Spleen (tissue), 13 donors: ENCODE results near the gene UGT2A2. TPM values are rescaled to one million over a fixed set of nuclear protein-coding genes. Genes with fewer than 3 reads are reported as not detected.
"Not testable (repeated sequence)": the region's sequence is repeated elsewhere in the genome, so short reads cannot be mapped to it uniquely, and the experiment has no call there.

ENCODE experiments used
- DNase-seq: peaks from one replicate; pipeline ENCODE4 v3.0.0-alpha.2; 2020
- H3K27ac ChIP-seq, 8 donors: fragments of 200-600 bp; sonication (generic) in 7 of 8; 1 replicate in 4 of 8; 2 replicates in 4 of 8; pipeline versions ENCODE4 v1.5.0 to v1.8.0; 2016 to 2021; ENCODE audit warnings: inconsistent platforms in 4 of 8, mild to moderate bottlenecking in 4 of 8, moderate library complexity in 1 of 8
- H3K27me3 ChIP-seq, 7 donors: fragments of 200-600 bp; sonication (generic) in 6 of 7; replicated peaks in 1 of 7; 1 replicate in 4 of 7; 2 replicates in 3 of 7; pipeline versions ENCODE4 v1.5.0 to v1.8.0; 2016 to 2021; ENCODE audit warnings: inconsistent platforms in 3 of 7, mild to moderate bottlenecking in 1 of 7
- H3K36me3 ChIP-seq, 6 donors: fragments of 200-600 bp; sonication (generic) in 5 of 6; 1 replicate in 4 of 6; 2 replicates in 2 of 6; pipeline versions ENCODE4 v1.5.0 to v1.8.0; 2016 to 2021; ENCODE audit warnings: inconsistent platforms in 2 of 6
- H3K4me1 ChIP-seq, 6 donors: fragments of 200-600 bp; sonication (generic) in 5 of 6; 1 replicate in 3 of 6; 2 replicates in 3 of 6; pipeline versions ENCODE4 v1.5.0 to v1.8.0; 2016 to 2021; ENCODE audit warnings: inconsistent platforms in 3 of 6
- H3K4me3 ChIP-seq, 8 donors: fragments of 200-600 bp; sonication (generic) in 7 of 8; 1 replicate in 4 of 8; 2 replicates in 4 of 8; pipeline versions ENCODE4 v1.5.0 to v1.8.0; 2016 to 2021; ENCODE audit warnings: inconsistent platforms in 4 of 8, mild to moderate bottlenecking in 4 of 8, moderate library complexity in 2 of 8
- H3K9me3 ChIP-seq, 8 donors: fragments of 200-600 bp; sonication (generic) in 7 of 8; 1 replicate in 4 of 8; 2 replicates in 4 of 8; pipeline versions ENCODE4 v1.5.0 to v1.8.0; 2016 to 2021; ENCODE audit warnings: inconsistent platforms in 4 of 8
- POLR2A ChIP-seq, 3 donors: fragments of 450-650 bp; IDR thresholded peaks; one replicate each; pipeline ENCODE4 v1.5.1; 2017; ENCODE audit warnings: antibody characterized with exemption in 3 of 3, mild to moderate bottlenecking in 1 of 3
- POLR2AphosphoS5 ChIP-seq, 3 donors: sonication (generic); formaldehyde crosslinking; IDR thresholded peaks; one replicate each; pipeline ENCODE4 v1.5.1; 2017; ENCODE audit warnings: antibody characterized with exemption in 3 of 3
- WGBS, 5 donors: extraction: QIAGEN DNeasy Blood & Tissue Kit in 3 of 5; methylation state at CpG; one replicate each; pipeline versions ENCODE4 v1.1.5 to v1.1.7; 2013 to 2018; 5-methylcytosine and 5-hydroxymethylcytosine counted together
- intact Hi-C: fragments of 100-400 bp; cut with DNase I; formaldehyde crosslinking; loops from one replicate; pipeline ENCODE4 v1.15.0; 2023; ENCODE audit warnings: low total_unique reads
- long read RNA-seq, 2 donors: transcript quantifications; one replicate each; lab custom pipeline, GENCODE V29; 2026
- polyA plus RNA-seq, 3 donors: library from polyadenylated mRNA; stranded (reverse); fragments of 200-250 nt; gene quantifications; one replicate each; pipeline ENCODE4 v1.2.1, GENCODE V29; 2013
- total RNA-seq, 7 donors: library from RNA; depleted of rRNA in 3 of 7; stranded (reverse); fragments of >200 nt in 3 of 7; fragmentation: NEBNext Ultra II Directional in 4 of 7; extraction: Animal tissue kit (Norgen Biotek cat#: 25700) in 4 of 7; gene quantifications; one replicate each; pipeline versions ENCODE4 v1.1.0 to v1.2.1, GENCODE V29; 2016 to 2021
- TF ChIP-seq, protein P1 (sequence below), 11 experiments: fragments of 200-600 bp in 7 of 11; fragments of 450-650 bp in 4 of 11; sonication (generic) in 4 of 11; IDR thresholded peaks in 8 of 11; conservative IDR thresholded peaks in 3 of 11; 1 replicate in 7 of 11; 2 replicates in 4 of 11; pipeline versions ENCODE4 v1.4.0 to v1.8.0; 2016 to 2021; ENCODE audit warnings: antibody characterized with exemption in 11 of 11, inconsistent platforms in 4 of 11, mild to moderate bottlenecking in 1 of 11
- donor health status: healthy with polysubstance abuse.
- donor health status: DM: no; HTN: no; CAD: no; lungs with moderate emphysema.
- donor health status: DM: no; HTN: no; CAD: no.
- donor health status: Bipolar disorder and iron deficiency.
- donor health status: healthy.
- donor health status: DM: no; HTN: no; CAD: no.
- donor health status: DM: yes; HTN: yes; CAD: no.

The UGT2A2 gene
- not detected for total RNA-seq
- polyA plus RNA-seq, result not detected
- long read RNA-seq, donor 1, result 0 reads
- long read RNA-seq, donor 2, result 0 reads

DNA sequence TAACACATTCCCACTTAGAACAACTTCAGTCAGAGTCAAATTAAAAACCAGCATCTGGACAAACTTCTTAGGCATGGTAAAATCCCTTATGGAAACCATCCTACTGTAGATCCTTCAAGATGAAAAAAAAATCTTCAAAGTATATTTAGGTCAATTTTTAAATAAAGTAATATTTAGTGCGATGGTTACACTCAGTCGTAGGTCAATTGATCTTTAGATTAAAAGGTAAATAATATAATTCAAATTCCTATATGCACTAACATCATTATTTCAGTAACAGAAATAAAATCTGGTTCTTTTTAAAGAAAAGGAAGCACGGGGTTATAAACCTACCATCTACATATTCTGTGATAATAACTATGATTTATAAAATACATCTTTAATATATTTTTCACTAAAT lies at the start of gene UGT2A2:
UGT2A2 (minus strand) TSS at position 101 of the 400 bp plus-strand sequence; CDS start at position 99, 2 bp downstream.
- Histone ChIP-seq H3K4me3 (no peak within 1 kb of the TSS), H3K4me1 (no peaks in the 10 kb centered on the region), H3K27me3 (no peaks in the 10 kb centered on the region), H3K27ac (no peak within 1 kb of the TSS), H3K36me3 (no peaks in the 10 kb centered on the region), H3K9me3 (no peaks in the 10 kb centered on the region)
- no peak for DNase-seq
- intact Hi-C loops, result no loop called here
- 87 to 97% (median 92%) methylated on average over 3 of the region's 3 CpGs for WGBS, 5 donors
- TF ChIP-seq, protein P1, sequence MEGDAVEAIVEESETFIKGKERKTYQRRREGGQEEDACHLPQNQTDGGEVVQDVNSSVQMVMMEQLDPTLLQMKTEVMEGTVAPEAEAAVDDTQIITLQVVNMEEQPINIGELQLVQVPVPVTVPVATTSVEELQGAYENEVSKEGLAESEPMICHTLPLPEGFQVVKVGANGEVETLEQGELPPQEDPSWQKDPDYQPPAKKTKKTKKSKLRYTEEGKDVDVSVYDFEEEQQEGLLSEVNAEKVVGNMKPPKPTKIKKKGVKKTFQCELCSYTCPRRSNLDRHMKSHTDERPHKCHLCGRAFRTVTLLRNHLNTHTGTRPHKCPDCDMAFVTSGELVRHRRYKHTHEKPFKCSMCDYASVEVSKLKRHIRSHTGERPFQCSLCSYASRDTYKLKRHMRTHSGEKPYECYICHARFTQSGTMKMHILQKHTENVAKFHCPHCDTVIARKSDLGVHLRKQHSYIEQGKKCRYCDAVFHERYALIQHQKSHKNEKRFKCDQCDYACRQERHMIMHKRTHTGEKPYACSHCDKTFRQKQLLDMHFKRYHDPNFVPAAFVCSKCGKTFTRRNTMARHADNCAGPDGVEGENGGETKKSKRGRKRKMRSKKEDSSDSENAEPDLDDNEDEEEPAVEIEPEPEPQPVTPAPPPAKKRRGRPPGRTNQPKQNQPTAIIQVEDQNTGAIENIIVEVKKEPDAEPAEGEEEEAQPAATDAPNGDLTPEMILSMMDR (IDR thresholded peaks at IDR 0.05 in 8 of 11, conservative IDR thresholded peaks at IDR 0.05 in 3 of 11), result no peak
- TF ChIP-seq POLR2A (IDR thresholded peaks at IDR 0.05) (no peak), POLR2AphosphoS5 (IDR thresholded peaks at IDR 0.05) (no peak)

- Histone ChIP-seq H3K36me3 (no peaks in the 10 kb centered on the region), H3K4me1 (peaks cover 0 to 3% (median 2%) of the 10 kb centered on the region in 6 donors), H3K4me3 (no peak overlapping the region), H3K27ac (no peak overlapping the region), H3K27me3 (no peaks in the 10 kb centered on the region), H3K9me3 (no peaks in the 10 kb centered on the region)
- DNase-seq, result no peak
- 64 to 79% (median 69%) methylated on average over 4 of the region's 4 CpGs for WGBS, 5 donors
- TF ChIP-seq POLR2A (IDR thresholded peaks at IDR 0.05) (no peak), POLR2AphosphoS5 (IDR thresholded peaks at IDR 0.05) (no peak)
- TF ChIP-seq, protein P1 (IDR thresholded peaks at IDR 0.05 in 8 of 11, conservative IDR thresholded peaks at IDR 0.05 in 3 of 11), result no peak
- intact Hi-C loops, result loop anchor here (10.0 kb wide), 1 partner anchor 820 kb away; no protein-coding TSS in a partner anchor
Measured at GRCh38 chr4:69684804-69685203, 45.4 kb upstream of the UGT2A2 start.

GRCh38 chr4:69668680-69669079 lies 29.2 kb upstream of the UGT2A2 start:
- no peak for DNase-seq
- no peak for TF ChIP-seq POLR2AphosphoS5 (IDR thresholded peaks at IDR 0.05)
- no peak for TF ChIP-seq POLR2A (IDR thresholded peaks at IDR 0.05)
- TF ChIP-seq, protein P1 (IDR thresholded peaks at IDR 0.05 in 8 of 11, conservative IDR thresholded peaks at IDR 0.05 in 3 of 11), result no peak
- intact Hi-C loops, result no loop called here
- Histone ChIP-seq H3K4me1 (no peaks in the 10 kb centered on the region), H3K27ac (no peak overlapping the region), H3K27me3 (no peaks in the 10 kb centered on the region), H3K36me3 (no peaks in the 10 kb centered on the region), H3K9me3 (no peaks in the 10 kb centered on the region), H3K4me3 (no peak overlapping the region)

- H3K36me3 ChIP-seq, H3K27ac ChIP-seq, H3K27me3 ChIP-seq, H3K4me3 ChIP-seq, H3K4me1 ChIP-seq, H3K9me3 ChIP-seq, DNase-seq, intact Hi-C loops: not testable (repeated sequence)
- 84 to 95% (median 92%) methylated on average over 21 to 22 of the region's 22 CpGs for WGBS, 5 donors
Measured at GRCh38 chr4:69664009-69664408, 24.6 kb upstream of the UGT2A2 start.

- not testable (repeated sequence) for DNase-seq, H3K9me3 ChIP-seq
- 63 to 82% (median 76%) methylated on average over 4 of the region's 4 CpGs for WGBS, 5 donors
Measured at GRCh38 chr4:69661130-69661803, 21.8 kb upstream of the UGT2A2 start.

More at GRCh38 chr4:69661130-69661803, 21.8 kb upstream of the UGT2A2 start:
- intact Hi-C loops, H3K4me1 ChIP-seq, H3K27me3 ChIP-seq, H3K27ac ChIP-seq, H3K36me3 ChIP-seq, H3K4me3 ChIP-seq: not testable (repeated sequence)
